ENCODE measurements around the gene GLT1D1.

The GLT1D1 gene

DNA sequence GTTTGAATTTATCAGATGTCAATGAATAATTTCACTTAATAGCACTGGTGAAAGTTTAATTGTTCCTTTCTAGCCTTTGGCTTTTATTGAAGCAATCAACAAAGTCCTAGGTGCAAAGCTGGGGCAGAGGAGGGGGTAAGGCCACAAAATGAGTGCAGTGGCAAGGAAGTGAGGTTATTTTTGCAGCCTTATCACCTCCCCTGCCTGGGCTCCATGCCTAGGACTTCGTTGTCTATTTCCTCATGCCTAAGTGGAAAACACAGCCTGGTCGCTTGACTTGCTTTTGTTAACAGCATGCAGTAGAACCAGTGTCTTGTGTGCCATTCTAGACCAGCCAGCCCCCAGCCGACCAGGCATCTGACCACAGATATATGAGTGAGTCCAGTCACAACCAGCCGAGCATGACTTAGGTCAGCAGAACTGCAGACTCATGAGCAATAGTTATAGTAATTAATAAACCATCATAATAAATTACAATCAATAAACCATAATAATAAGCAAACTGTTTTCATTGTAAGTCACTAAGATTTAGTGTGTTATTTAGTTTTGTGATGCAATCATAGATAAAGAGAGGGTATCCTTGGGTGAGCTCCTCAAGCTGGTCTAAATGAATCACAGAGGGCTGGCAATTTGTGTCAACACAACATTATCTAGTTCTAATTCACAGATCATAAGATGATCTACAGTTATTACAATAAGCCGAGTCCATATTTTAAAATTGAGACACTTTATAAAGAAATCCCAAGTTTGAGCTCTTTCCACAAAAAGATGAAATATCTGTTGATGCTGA, 156.8 kb downstream of the GLT1D1 start:
- DNase-seq, result no peak

DNA sequence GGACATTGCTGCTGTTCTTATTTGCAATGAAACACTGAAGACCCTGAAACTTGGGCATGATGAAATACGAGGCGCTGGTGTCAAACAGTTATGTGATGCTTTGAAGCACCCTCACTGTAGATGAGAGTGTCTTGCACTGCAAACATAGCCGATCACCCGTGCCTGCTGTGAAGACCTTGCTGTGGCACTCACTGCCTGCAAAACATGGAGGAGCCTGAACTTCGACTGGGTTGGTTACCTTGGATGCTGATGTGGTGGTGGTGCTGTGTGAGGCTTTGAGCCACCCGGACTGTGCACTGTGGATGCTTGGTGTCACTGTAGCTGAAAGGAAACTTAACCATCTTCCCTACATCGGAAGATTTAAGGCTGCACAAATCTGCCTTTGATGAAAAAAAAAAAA, 162.9 kb downstream of the GLT1D1 start:
- no peak for DNase-seq

DNA sequence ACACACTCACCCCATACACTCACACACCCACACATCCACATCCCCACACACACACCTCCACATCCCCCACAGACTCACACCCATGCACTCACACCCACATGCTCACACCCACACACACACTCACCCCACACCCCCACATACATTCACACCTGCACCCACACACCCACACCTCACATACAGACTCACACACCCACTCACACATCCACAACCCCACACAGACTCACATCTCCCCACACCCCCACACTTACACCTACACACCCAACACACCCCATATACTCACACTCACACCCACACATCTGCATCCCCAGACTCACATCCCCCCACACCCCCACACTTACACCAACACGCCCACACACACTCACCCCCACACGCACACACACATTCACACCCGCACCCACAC, 171.8 kb downstream of the GLT1D1 start:
- no peak for DNase-seq

DNA sequence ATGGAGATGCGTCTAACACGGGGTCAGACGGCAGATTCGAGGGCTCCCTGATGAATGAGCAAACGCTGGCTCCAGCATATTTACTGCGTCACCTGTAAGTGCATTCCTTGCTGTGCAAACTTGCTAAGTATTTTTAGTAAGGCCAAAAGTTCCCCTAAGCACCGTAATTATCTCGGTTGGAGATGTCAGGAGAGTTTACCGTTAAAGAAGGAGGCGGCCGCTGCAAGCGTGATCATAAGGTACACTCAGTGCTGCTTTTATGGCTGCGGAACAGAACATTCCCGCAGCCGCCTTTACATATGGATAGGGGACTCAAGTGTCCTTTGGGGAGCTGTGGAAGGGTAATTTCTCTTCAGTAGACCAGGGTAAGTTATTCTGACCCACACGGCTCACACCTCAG, 175.6 kb downstream of the GLT1D1 start:
- DNase-seq, result no peak

Data from right hindlimb (tissue), 1 donor.